K562 (cell line): ENCODE measurements around the gene ZC3H12A. TPM values are rescaled to one million over a fixed set of nuclear protein-coding genes. Genes with fewer than 3 reads are reported as not detected.

ENCODE experiments used
- ATAC-seq: fragments of 200-7000 bp; cut with Tn5 transposase; 3 replicates; pipeline ENCODE4 v1.9.1; 2020; ENCODE audit warnings: moderate library complexity
- BruUV-seq: library from RNA; stranded (reverse); fragments of 400-500 nt; replicated peaks from 2 replicates; lab custom pipeline; 2021; lab: Mats Ljungman, UMichigan
- CTCF ChIA-PET: fragments of 300-600 bp; formaldehyde crosslinking; extraction: SDS; loops from one replicate; lab custom pipeline; 2021; ENCODE audit warnings: low intra/inter-chr PET ratio; lab: Yijun Ruan, JAX
- POLR2A ChIA-PET: fragments of 300-600, 350-650 bp; sonication (Branson Sonifier 250); formaldehyde crosslinking; extraction: SDS; loops from one replicate; lab custom pipeline; 2021; ENCODE audit warnings: antibody characterized with exemption, inconsistent platforms; lab: Yijun Ruan, JAX
- DNase-seq, 4 experiments: peaks; one replicate each; pipeline versions ENCODE4 v3.0.0 to v3.0.0-alpha.2; 2011 to 2018; ENCODE audit warnings: low spot score in 3 of 4, mixed read lengths in 3 of 4; ENCODE audit errors: extremely low read depth in 1 of 4
- FAIRE-seq: peaks from 2 replicates; lab custom pipeline; 2011; peaks lifted over from hg19 to GRCh38; lab: Jason Lieb, UNC
- H2AFZ ChIP-seq: 2 replicates; pipeline ENCODE4 v1.6.0; 2011; ENCODE audit warnings: low read depth, low read length, control low read depth, inconsistent platforms
- H3K27ac ChIP-seq: fragments of 200-600 bp; 3 replicates; pipeline ENCODE4 v1.8.0; 2011; ENCODE audit warnings: low read depth, mild to moderate bottlenecking, control low read depth, inconsistent platforms, low read length, moderate library complexity, mixed read lengths; ENCODE audit errors: extremely low read depth
- H3K27me3 ChIP-seq, 2 experiments: fragments of 300-600 bp in 1 of 2; 2 replicates in 1 of 2; 3 replicates in 1 of 2; pipeline versions ENCODE4 v1.6.0 to v1.8.0; 2011; ENCODE audit warnings: inconsistent platforms in 2 of 2, low read length in 2 of 2, mild to moderate bottlenecking in 1 of 2, mixed read lengths in 1 of 2, moderate library complexity in 1 of 2; ENCODE audit not compliant: control insufficient read depth in 2 of 2, insufficient read depth in 2 of 2
- H3K36me3 ChIP-seq: fragments of 300-600 bp; 3 replicates; pipeline ENCODE4 v1.8.0; 2011; ENCODE audit warnings: mild to moderate bottlenecking, low read length, inconsistent platforms; ENCODE audit not compliant: control insufficient read depth, insufficient read depth
- H3K4me1 ChIP-seq, 2 experiments: fragments of 200-600 bp in 1 of 2; replicated peaks in 1 of 2; 2 replicates in 1 of 2; 3 replicates in 1 of 2; pipeline versions ENCODE4 v1.5.1 to v1.8.0; 2011; ENCODE audit warnings: inconsistent platforms in 2 of 2, low read length in 2 of 2, mild to moderate bottlenecking in 1 of 2, mixed read lengths in 1 of 2, moderate library complexity in 1 of 2; ENCODE audit not compliant: control insufficient read depth in 2 of 2, insufficient read depth in 2 of 2
- H3K4me2 ChIP-seq: 2 replicates; pipeline ENCODE4 v1.6.1; 2011; ENCODE audit warnings: low read length, control low read depth, inconsistent platforms, mixed read lengths; ENCODE audit not compliant: insufficient read depth
- H3K4me3 ChIP-seq: fragments of 200-600 bp; sonication (generic), shearing (Covaris generic); 2 replicates; pipeline ENCODE4 v1.5.1; 2016; ENCODE audit warnings: control low read depth, inconsistent platforms
- H3K79me2 ChIP-seq: fragments of 200-600 bp; 3 replicates; pipeline ENCODE4 v1.8.0; 2011; ENCODE audit warnings: low read length, inconsistent platforms; ENCODE audit not compliant: control insufficient read depth, insufficient read depth
- H3K9ac ChIP-seq, 2 experiments: 2 replicates each; pipeline versions ENCODE4 v1.6.0 to v1.6.1; 2011; ENCODE audit warnings: low read depth in 2 of 2, low read length in 2 of 2, control low read depth in 1 of 2, inconsistent platforms in 1 of 2, mild to moderate bottlenecking in 1 of 2, mixed read lengths in 1 of 2; ENCODE audit not compliant: insufficient read depth in 1 of 2
- H3K9me1 ChIP-seq: one replicate; pipeline ENCODE4 v1.6.0; 2011; ENCODE audit warnings: inconsistent platforms, mild to moderate bottlenecking, low read length, moderate library complexity; ENCODE audit not compliant: control insufficient read depth, insufficient read depth
- H3K9me3 ChIP-seq: replicated peaks from 2 replicates; pipeline ENCODE4 v1.5.1; 2011; ENCODE audit warnings: low read depth, low read length, inconsistent platforms; ENCODE audit not compliant: control insufficient read depth, insufficient read depth
- H4K20me1 ChIP-seq: replicated peaks from 2 replicates; pipeline ENCODE4 v1.6.1; 2011; ENCODE audit warnings: low read length, inconsistent platforms, mixed read lengths; ENCODE audit not compliant: control insufficient read depth, insufficient read depth
- CBX3 ChIP-seq, 2 experiments: IDR thresholded peaks; 1 replicate in 1 of 2; 2 replicates in 1 of 2; pipeline ENCODE4 v1.6.1; 2012; ENCODE audit warnings: inconsistent platforms in 2 of 2, low read length in 2 of 2, borderline replicate concordance in 1 of 2, control low read depth in 1 of 2
- MCM2 ChIP-seq: fragments of 450-650 bp; IDR thresholded peaks from 2 replicates; pipeline ENCODE4 v1.6.1; 2017; ENCODE audit warnings: low read depth, mild to moderate bottlenecking
- NCOA4 ChIP-seq: fragments of 450-650 bp; IDR thresholded peaks from 2 replicates; pipeline ENCODE4 v1.6.1; 2018; ENCODE audit warnings: mild to moderate bottlenecking; ENCODE audit not compliant: partially characterized antibody
- NELFE ChIP-seq: IDR thresholded peaks from 2 replicates; pipeline ENCODE4 v1.6.1; 2011; ENCODE audit warnings: mild to moderate bottlenecking; ENCODE audit not compliant: insufficient read depth, insufficient read length
- NFIC ChIP-seq: fragments of 450-650 bp; IDR thresholded peaks from 2 replicates; pipeline ENCODE4 v1.6.1; 2017; ENCODE audit warnings: mild to moderate bottlenecking, inconsistent platforms
- PCBP1 ChIP-seq: fragments of 200-400 bp; formaldehyde crosslinking; IDR thresholded peaks from 2 replicates; pipeline ENCODE4 v1.6.1; 2018; ENCODE audit warnings: mild to moderate bottlenecking, low read depth, low read length; ENCODE audit not compliant: poor library complexity, severe bottlenecking
- PURB ChIP-seq: sonication (generic); formaldehyde crosslinking; IDR thresholded peaks from 2 replicates; pipeline ENCODE4 v1.9.0; 2021; ENCODE audit warnings: low read depth, mild to moderate bottlenecking, missing genetic modification reagents
- RFX7 ChIP-seq: fragments of 250-450 bp; sonication (Bioruptor Pico); IDR thresholded peaks from 2 replicates; pipeline ENCODE4 v1.5.1; 2021; ENCODE audit warnings: mild to moderate bottlenecking
- SLC30A9 ChIP-seq: fragments of 250-450 bp; sonication (Bioruptor Pico); IDR thresholded peaks from 2 replicates; pipeline ENCODE4 v1.8.0; 2022; ENCODE audit warnings: mild to moderate bottlenecking, moderate library complexity
- TBL1XR1 ChIP-seq, 2 experiments: IDR thresholded peaks; 2 replicates each; pipeline ENCODE4 v1.6.1; 2012; ENCODE audit warnings: improper control_type of control experiment in 2 of 2, low read length in 2 of 2, mild to moderate bottlenecking in 1 of 2
- ZEB2 ChIP-seq: fragments of 450-650 bp; IDR thresholded peaks from 2 replicates; pipeline ENCODE4 v1.6.1; 2016
- ZKSCAN3 ChIP-seq: fragments of 250-450 bp; sonication (Bioruptor Pico); IDR thresholded peaks from 2 replicates; pipeline ENCODE4 v1.4.0; 2020
- ZNF408 ChIP-seq: fragments of 250-450 bp; sonication (Bioruptor Pico); IDR thresholded peaks from 2 replicates; pipeline ENCODE4 v1.4.0; 2020; ENCODE audit warnings: low read depth, mild to moderate bottlenecking, moderate library complexity
- WGBS: fragments of 100-300 bp; shearing (Covaris generic); methylation state at CpG from one replicate; pipeline ENCODE4 v1.1.6; 2016; ENCODE audit warnings: low coverage, mixed read lengths; ENCODE audit not compliant: insufficient coverage; ENCODE audit errors: missing lambda C conversion rate; 5-methylcytosine and 5-hydroxymethylcytosine counted together
- in situ Hi-C: fragments of 300-500 bp; cut with MboI; formaldehyde crosslinking; loops from 4 replicates; pipeline ENCODE4 v1.15.0; 2018; ENCODE audit warnings: inconsistent platforms, mixed read lengths
- intact Hi-C: fragments of 100-400 bp; cut with micrococcal nuclease; formaldehyde crosslinking; loops from 2 replicates; pipeline ENCODE4 v1.14.2; 2022
- polyA plus RNA-seq, 8 experiments: library from polyadenylated mRNA; depleted of rRNA in 4 of 8; stranded (reverse) in 5 of 8; unstranded in 3 of 8; fragments of >200 nt; fragmentation: Nextera tagmentation in 2 of 8; fragmentation: Illumina TruSeq in 1 of 8; extraction: Ambion mirVana in 2 of 8; extraction: Trizol in 1 of 8; gene quantifications; 2 replicates each; pipeline versions ENCODE4 v1.2.1 to v1.2.3, GENCODE V29; 2011 to 2014; ENCODE audit warnings: inconsistent platforms in 1 of 8, missing spikeins in 1 of 8
- total RNA-seq, 7 experiments: library from RNA; depleted of rRNA in 6 of 7; stranded (reverse); fragments of >200 nt in 6 of 7; fragmentation: Illumina TruSeq in 2 of 7; extraction: Trizol in 2 of 7; gene quantifications; 2 replicates each; pipeline versions ENCODE4 v1.2.1 to v1.2.3, GENCODE V29; 2011 to 2021; ENCODE audit warnings: low replicate concordance in 1 of 7
- TF ChIP-seq, protein P1 (sequence below): fragments of 450-650 bp; formaldehyde crosslinking; IDR thresholded peaks from 2 replicates; pipeline ENCODE4 v1.4.0; 2022; ENCODE audit warnings: missing genetic modification characterization
- TF ChIP-seq, protein P2 (sequence below): conservative IDR thresholded peaks from 2 replicates; pipeline ENCODE4 v1.6.1; 2011; ENCODE audit warnings: low read depth, mild to moderate bottlenecking, low read length; ENCODE audit not compliant: control insufficient read depth

ZC3H12A gene
- total and polyA plus RNA-seq, 9 of the 15 experiments (the other 6 are each of a cell fraction or from before 2014, with no cell fraction given), result 0.14 to 9.4 (median 6.7) TPM

DNA sequence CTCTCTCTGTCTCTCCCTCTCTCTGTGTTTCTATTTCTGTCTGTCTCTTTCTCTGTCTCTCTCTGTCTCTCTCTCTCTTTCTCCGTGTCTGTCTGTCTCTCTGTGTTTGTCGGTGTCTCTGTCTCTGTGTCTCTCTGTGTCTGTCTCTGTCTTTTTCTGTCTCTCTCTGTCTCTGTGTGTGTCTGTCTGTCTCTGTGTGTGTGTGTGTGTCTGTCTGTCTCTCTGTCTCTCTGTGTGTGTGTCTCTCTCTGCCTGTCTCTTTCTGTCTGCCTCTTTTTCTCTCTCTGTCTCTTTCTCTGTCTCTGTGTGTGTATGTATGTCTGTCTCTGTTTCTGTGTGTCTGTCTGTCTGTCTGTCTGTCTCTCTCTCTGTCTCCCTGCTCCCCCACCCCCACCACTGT is 31.7 kb upstream of the ZC3H12A start (continued):
- no peak for TF ChIP-seq RFX7 (CRISPR knock-in tag)
- TF ChIP-seq, protein P1, sequence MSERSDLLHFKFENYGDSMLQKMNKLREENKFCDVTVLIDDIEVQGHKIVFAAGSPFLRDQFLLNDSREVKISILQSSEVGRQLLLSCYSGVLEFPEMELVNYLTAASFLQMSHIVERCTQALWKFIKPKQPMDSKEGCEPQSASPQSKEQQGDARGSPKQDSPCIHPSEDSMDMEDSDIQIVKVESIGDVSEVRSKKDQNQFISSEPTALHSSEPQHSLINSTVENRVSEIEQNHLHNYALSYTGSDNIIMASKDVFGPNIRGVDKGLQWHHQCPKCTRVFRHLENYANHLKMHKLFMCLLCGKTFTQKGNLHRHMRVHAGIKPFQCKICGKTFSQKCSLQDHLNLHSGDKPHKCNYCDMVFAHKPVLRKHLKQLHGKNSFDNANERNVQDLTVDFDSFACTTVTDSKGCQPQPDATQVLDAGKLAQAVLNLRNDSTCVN (CRISPR knock-in tag), result peak; percentile 72; the same call in 1 of the 2 replicates

DNA sequence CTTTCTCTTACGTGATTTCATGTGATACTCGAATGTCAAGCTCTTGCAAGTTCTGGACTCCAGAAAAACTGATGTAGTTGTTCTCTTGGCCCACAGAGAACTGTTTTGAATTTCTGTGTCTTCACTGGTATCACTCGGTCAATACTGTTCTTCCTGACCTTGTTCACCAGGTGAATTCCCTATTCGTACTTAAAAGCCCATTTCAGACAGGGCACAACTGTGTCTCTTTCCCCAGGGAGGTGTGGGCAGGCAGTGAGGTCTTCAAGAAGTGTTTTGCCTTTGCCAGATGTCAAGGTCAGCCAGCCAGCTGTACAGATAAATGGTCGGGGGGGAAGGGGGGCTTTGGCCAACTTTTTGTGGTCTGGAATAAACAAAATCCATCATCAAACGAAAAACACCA is 27.5 kb upstream of the ZC3H12A start:
- H4K20me1 ChIP-seq, result no peaks in the 10 kb centered on the region
- no peaks in the 10 kb centered on the region for H3K9me3 ChIP-seq
- no TSS peak for BruUV-seq
- H2AFZ ChIP-seq, result no peak overlapping the region
- in situ Hi-C loops, result no loop called here
- WGBS, result 3% methylated on average over 6 of the region's 6 CpGs
- H3K36me3 ChIP-seq, result no peaks in the 10 kb centered on the region
- H3K27ac ChIP-seq, result no peak overlapping the region
- intact Hi-C loops, result no loop called here
- H3K27me3 ChIP-seq, result peaks cover 18 to 60% of the 10 kb centered on the region in 2 experiments; a peak in 3 of 5 replicates
- no peak overlapping the region for H3K9ac ChIP-seq
- TF ChIP-seq SLC30A9 (CRISPR knock-in tag), result no peak
- no peak for TF ChIP-seq NFIC
- TF ChIP-seq PURB (CRISPR knock-in tag), result no peak
- no peak for TF ChIP-seq TBL1XR1 (IDR thresholded peaks at IDR 0.05; ENCODE audit: low read length in 2 of 2)
- no peak for TF ChIP-seq NCOA4
- no peak for TF ChIP-seq NELFE
- TF ChIP-seq ZEB2, result no peak
- TF ChIP-seq, protein P2, sequence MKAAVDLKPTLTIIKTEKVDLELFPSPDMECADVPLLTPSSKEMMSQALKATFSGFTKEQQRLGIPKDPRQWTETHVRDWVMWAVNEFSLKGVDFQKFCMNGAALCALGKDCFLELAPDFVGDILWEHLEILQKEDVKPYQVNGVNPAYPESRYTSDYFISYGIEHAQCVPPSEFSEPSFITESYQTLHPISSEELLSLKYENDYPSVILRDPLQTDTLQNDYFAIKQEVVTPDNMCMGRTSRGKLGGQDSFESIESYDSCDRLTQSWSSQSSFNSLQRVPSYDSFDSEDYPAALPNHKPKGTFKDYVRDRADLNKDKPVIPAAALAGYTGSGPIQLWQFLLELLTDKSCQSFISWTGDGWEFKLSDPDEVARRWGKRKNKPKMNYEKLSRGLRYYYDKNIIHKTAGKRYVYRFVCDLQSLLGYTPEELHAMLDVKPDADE, result no peak
- TF ChIP-seq ZNF408, result no peak
- TF ChIP-seq MCM2, result no peak
- TF ChIP-seq CBX3 (IDR thresholded peaks at IDR 0.05; ENCODE audit: borderline replicate concordance in 1 of 2, low read length in 2 of 2), result no peak
- TF ChIP-seq ZKSCAN3 (CRISPR knock-in tag), result no peak
- TF ChIP-seq PCBP1, result no peak
- ChIA-PET POLR2A (interaction anchor here (1.1 kb wide), 1 partner anchor 10 kb away, joined by 6 read pairs; no protein-coding TSS in a partner anchor), CTCF (no interaction called here)
- ATAC-seq (no peak), DNase-seq (no peak), FAIRE-seq (no peak)
- H3K79me2 ChIP-seq, result no peaks in the 10 kb centered on the region
- H3K4me3 ChIP-seq, result no peak overlapping the region
- no peak overlapping the region for H3K4me2 ChIP-seq
- H3K9me1 ChIP-seq, result no peaks in the 10 kb centered on the region
- H3K4me1 ChIP-seq, result no peaks in the 10 kb centered on the region
